Measurements from ENCODE around the gene CACNB2. TPM values are rescaled to one million over a fixed set of nuclear protein-coding genes. Genes with fewer than 3 reads are reported as not detected.

The CACNB2 gene
- total and polyA plus RNA-seq, 2 experiments from 2014 or later, result 101 to 172 TPM

DNA sequence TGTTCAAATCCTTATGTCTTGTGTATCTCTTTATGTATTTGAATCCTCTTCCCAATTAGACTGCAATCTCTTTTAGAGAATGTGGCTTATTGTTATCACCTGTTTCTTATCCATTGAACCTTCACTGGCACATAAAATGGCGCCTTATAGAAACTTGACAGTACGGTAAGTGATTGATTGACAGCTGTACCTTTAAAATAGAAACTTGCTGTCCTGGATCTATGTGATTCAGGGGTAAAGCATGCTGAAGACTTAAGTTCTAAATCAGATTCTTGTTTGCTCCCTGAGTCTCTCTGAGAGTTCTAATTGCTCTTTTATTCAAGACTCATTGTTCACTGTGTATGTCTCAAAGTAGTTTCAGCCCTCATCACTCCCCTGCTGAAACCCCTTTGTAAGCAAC lies 91.3 kb downstream of the CACNB2 start:
- no peak for DNase-seq (ENCODE audit: low read depth in 1 of 2, low spot score in 1 of 2)
- TF ChIP-seq, protein P1, sequence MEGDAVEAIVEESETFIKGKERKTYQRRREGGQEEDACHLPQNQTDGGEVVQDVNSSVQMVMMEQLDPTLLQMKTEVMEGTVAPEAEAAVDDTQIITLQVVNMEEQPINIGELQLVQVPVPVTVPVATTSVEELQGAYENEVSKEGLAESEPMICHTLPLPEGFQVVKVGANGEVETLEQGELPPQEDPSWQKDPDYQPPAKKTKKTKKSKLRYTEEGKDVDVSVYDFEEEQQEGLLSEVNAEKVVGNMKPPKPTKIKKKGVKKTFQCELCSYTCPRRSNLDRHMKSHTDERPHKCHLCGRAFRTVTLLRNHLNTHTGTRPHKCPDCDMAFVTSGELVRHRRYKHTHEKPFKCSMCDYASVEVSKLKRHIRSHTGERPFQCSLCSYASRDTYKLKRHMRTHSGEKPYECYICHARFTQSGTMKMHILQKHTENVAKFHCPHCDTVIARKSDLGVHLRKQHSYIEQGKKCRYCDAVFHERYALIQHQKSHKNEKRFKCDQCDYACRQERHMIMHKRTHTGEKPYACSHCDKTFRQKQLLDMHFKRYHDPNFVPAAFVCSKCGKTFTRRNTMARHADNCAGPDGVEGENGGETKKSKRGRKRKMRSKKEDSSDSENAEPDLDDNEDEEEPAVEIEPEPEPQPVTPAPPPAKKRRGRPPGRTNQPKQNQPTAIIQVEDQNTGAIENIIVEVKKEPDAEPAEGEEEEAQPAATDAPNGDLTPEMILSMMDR (IDR thresholded peaks at IDR 0.05; ENCODE audit: low read depth, low read length), result no peak

DNA sequence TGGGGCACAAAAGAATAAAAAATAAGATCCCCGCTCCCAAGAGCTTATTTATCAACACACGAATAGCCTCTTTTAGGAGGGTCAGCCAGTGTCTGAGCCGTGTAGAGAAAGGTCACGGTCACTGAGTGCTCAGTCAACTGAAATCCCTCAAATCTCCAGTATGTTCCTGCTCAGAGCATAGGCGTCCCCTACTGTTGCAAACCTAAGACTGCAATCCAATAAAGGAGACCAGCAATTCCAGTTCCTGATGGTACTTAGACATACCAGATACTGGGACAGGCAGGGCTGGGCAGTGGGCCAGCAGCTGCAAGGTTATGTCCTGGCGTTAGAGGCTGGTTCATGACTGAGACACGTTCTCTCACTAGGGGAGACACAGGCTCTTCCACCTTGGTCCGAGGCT lies 93.6 kb downstream of the CACNB2 start:
- H3K4me3 ChIP-seq, result no peak overlapping the region
- peak overlapping the region; percentile 20 for H3K27ac ChIP-seq
- TF ChIP-seq, protein P1 (IDR thresholded peaks at IDR 0.05; ENCODE audit: low read depth, low read length), result peak; percentile 15
- peaks cover under 1% of the 10 kb centered on the region for H3K36me3 ChIP-seq
- H3K4me1 ChIP-seq (ENCODE audit: low read depth), result no peaks in the 10 kb centered on the region
- DNase-seq (ENCODE audit: low read depth in 1 of 2, low spot score in 1 of 2), result peak in 1 of 2 donors; percentile 20
- no peaks in the 10 kb centered on the region for H3K27me3 ChIP-seq
- no peaks in the 10 kb centered on the region for H3K9me3 ChIP-seq (ENCODE audit: low read depth)

More for the DNA sequence above, 91.3 kb downstream of the CACNB2 start:
- Histone ChIP-seq H3K36me3 (peaks cover 2% of the 10 kb centered on the region), H3K27ac (no peak overlapping the region), H3K27me3 (no peaks in the 10 kb centered on the region), H3K9me3 (ENCODE audit: low read depth) (no peaks in the 10 kb centered on the region), H3K4me1 (ENCODE audit: low read depth) (no peaks in the 10 kb centered on the region), H3K4me3 (no peak overlapping the region)

DNA sequence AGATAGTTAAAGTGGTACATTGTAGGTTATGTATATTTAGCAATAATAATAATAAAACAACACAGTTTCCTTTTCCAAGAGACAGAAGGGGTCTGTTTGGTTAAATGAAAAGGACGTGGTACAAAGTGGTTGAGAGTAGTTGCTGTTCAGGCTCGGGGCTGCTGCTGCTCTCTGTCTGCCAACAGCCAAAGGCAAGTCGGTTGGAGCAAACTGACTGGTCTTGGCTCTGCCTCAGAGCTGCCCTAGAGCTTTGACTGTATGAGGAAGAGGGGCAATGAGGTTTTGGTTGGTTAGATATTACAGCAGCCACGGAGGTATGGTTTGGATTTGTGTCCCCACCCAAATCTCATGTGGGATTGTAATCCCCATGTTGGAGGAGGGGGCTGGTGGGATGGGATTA lies 95.3 kb downstream of the CACNB2 start:
- TF ChIP-seq, protein P1 (IDR thresholded peaks at IDR 0.05; ENCODE audit: low read depth, low read length), result no peak
- no peak for DNase-seq (ENCODE audit: low read depth in 1 of 2, low spot score in 1 of 2)

DNA sequence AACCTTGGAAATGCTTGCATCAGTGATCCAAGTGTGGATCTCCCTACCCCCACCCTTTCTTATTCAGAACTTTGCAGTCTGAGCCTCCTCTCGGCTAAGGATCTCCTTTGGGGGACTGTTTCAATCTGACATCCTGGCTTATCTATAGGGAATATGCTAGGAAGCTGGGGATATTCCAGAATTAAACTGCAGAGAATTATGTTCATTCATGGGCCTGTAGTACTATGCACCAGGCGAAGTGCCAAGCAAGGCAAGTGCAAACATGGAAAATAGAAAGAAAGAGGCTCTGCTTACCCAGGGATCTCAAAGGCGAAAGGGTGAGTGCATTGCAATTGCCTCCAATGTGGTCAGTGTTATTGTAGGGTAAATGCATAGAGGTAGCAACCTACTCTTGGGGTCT lies 96.5 kb downstream of the CACNB2 start:
- H3K4me1 ChIP-seq (ENCODE audit: low read depth), result no peaks in the 10 kb centered on the region
- H3K36me3 ChIP-seq, result no peaks in the 10 kb centered on the region
- H3K9me3 ChIP-seq (ENCODE audit: low read depth), result no peaks in the 10 kb centered on the region
- TF ChIP-seq, protein P1 (IDR thresholded peaks at IDR 0.05; ENCODE audit: low read depth, low read length), result no peak
- no peak overlapping the region for H3K4me3 ChIP-seq
- no peak for DNase-seq (ENCODE audit: low read depth in 1 of 2, low spot score in 1 of 2)
- no peaks in the 10 kb centered on the region for H3K27me3 ChIP-seq
- no peak overlapping the region for H3K27ac ChIP-seq

More for the DNA sequence above, 95.3 kb downstream of the CACNB2 start:
- Histone ChIP-seq H3K4me1 (ENCODE audit: low read depth) (no peaks in the 10 kb centered on the region), H3K36me3 (no peaks in the 10 kb centered on the region), H3K27ac (no peak overlapping the region), H3K9me3 (ENCODE audit: low read depth) (no peaks in the 10 kb centered on the region), H3K4me3 (no peak overlapping the region), H3K27me3 (no peaks in the 10 kb centered on the region)

DNA sequence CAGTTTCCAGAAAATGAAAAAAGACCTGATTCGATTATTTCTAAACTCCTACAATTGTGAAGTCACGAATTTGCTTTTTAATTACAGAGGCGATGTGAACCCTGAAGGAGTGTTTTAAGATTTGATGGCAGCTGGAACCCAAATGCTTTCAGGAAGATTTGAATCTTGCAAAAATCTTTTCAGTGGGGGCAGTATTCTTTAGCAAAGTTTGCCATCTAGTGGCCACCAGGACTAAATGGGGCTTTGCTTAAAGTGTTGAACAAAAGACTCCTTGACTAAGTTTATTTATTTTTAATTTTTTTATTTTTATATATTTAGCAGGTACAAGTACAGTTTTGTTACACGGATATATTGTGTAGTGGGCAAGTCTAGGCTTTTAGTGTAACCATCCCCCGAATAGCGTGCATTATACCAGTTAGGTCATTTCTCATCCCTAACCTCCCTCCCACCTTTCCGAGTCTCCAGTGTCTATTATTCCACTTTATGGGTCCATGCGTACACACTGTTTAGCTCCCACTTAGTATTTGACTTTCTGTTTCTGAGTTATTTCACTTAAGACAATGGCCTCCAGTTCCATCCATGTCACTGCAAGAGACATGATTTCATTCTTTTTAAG lies 98.8 kb downstream of the CACNB2 start:
- no peaks in the 10 kb centered on the region for H3K36me3 ChIP-seq
- TF ChIP-seq, protein P1 (IDR thresholded peaks at IDR 0.05; ENCODE audit: low read depth, low read length), result peak; percentile 68
- peak; percentile 52 to 66 for DNase-seq (ENCODE audit: low read depth in 1 of 2, low spot score in 1 of 2)

More for the DNA sequence above, 98.8 kb downstream of the CACNB2 start:
- peak overlapping the region; percentile 34 for H3K27ac ChIP-seq
- no peaks in the 10 kb centered on the region for H3K27me3 ChIP-seq
- H3K9me3 ChIP-seq (ENCODE audit: low read depth), result no peaks in the 10 kb centered on the region
- H3K4me3 ChIP-seq, result no peak overlapping the region
- H3K4me1 ChIP-seq (ENCODE audit: low read depth), result no peaks in the 10 kb centered on the region

Measured in cardiac muscle cell (in vitro differentiated cells and primary cell).